CD4-positive, alpha-beta T cell treated with Interferon gamma for 1 hour (primary cell): ENCODE measurements around the gene NHEJ1.

ENCODE experiments used
- DNase-seq: peaks from one replicate; pipeline ENCODE4 v3.0.0-alpha.2; 2020

NHEJ1 gene

GRCh38 chr2:219182331-219183150 lies 21.9 kb upstream of the NHEJ1 start:
- no peak for DNase-seq

GRCh38 chr2:219181531-219181930 lies 20.9 kb upstream of the NHEJ1 start:
- DNase-seq: no peak

- DNase-seq: no peak
Measured at GRCh38 chr2:219180961-219181360, 20.3 kb upstream of the NHEJ1 start.

- no peak for DNase-seq
Measured at GRCh38 chr2:219179601-219180465, 19.2 kb upstream of the NHEJ1 start.

- no peak for DNase-seq
Measured at GRCh38 chr2:219178377-219179175, 18.0 kb upstream of the NHEJ1 start.

- DNase-seq: peak; percentile 91
Measured at GRCh38 chr2:219177552-219178376, 17.1 kb upstream of the NHEJ1 start, which contains the start of gene RETREG2. Gene RETREG2, plus strand, starts transcription at chr2:219178275. Its CDS starts 78 bp downstream, at chr2:219178353.

GRCh38 chr2:219176818-219177551 lies 16.4 kb upstream of the NHEJ1 start, which contains the start of gene CNPPD1:
Gene CNPPD1, minus strand, starts transcription at chr2:219176925. Its CDS starts 97 bp downstream, at chr2:219176828.
- peak; percentile 88 for DNase-seq

- DNase-seq: peak; percentile 64
Measured at GRCh38 chr2:219175928-219176817, 15.6 kb upstream of the NHEJ1 start.

GRCh38 chr2:219175486-219175885 lies 14.9 kb upstream of the NHEJ1 start:
- DNase-seq: no peak

- DNase-seq: no peak
Measured at GRCh38 chr2:219174801-219175200, 14.2 kb upstream of the NHEJ1 start.

- DNase-seq: no peak
Measured at GRCh38 chr2:219174146-219174545, 13.5 kb upstream of the NHEJ1 start.

- no peak for DNase-seq
Measured at GRCh38 chr2:219173176-219173575, 12.6 kb upstream of the NHEJ1 start.

GRCh38 chr2:219172231-219173154 lies 11.9 kb upstream of the NHEJ1 start:
- no peak for DNase-seq

GRCh38 chr2:219171231-219171651 lies 10.6 kb upstream of the NHEJ1 start:
- no peak for DNase-seq

- no peak for DNase-seq
Measured at GRCh38 chr2:219169930-219170654, 9.5 kb upstream of the NHEJ1 start, which contains the start of gene SLC23A3. Gene SLC23A3, minus strand, starts transcription at chr2:219170029. Its CDS starts 45 bp downstream, at chr2:219169984.

GRCh38 chr2:219168932-219169331 lies 8.3 kb upstream of the NHEJ1 start:
- DNase-seq: no peak

GRCh38 chr2:219168526-219168925 lies 7.9 kb upstream of the NHEJ1 start:
- DNase-seq: no peak

- no peak for DNase-seq
Measured at GRCh38 chr2:219167997-219168396, 7.4 kb upstream of the NHEJ1 start.
